Tibial artery (tissue), 4 donors: ENCODE data around the gene FRMD4A.
A peak's percentile ranks its signal among the peaks of the same experiment; 100 is the strongest.

Experiments used
- DNase-seq, 2 donors: peaks; one replicate each; pipeline ENCODE4 v3.0.0-alpha.2; 2019
- H3K27ac ChIP-seq, 2 donors: fragments of 200-600 bp; sonication (generic) in 1 of 2; 1 replicate in 1 of 2; 2 replicates in 1 of 2; pipeline ENCODE4 v1.5.1; 2018 to 2019; ENCODE audit warnings: mild to moderate bottlenecking in 1 of 2
- H3K27me3 ChIP-seq, 2 donors: fragments of 200-600 bp; sonication (generic) in 1 of 2; one replicate each; pipeline versions ENCODE4 v1.5.1 to v1.6.0; 2016 to 2019
- H3K36me3 ChIP-seq, 3 donors: fragments of 200-600 bp; sonication (generic) in 2 of 3; one replicate each; pipeline ENCODE4 v1.5.1; 2016 to 2019; ENCODE audit warnings: mild to moderate bottlenecking in 2 of 3
- H3K4me1 ChIP-seq, 4 donors: fragments of 200-600 bp; sonication (generic) in 2 of 4; 1 replicate in 3 of 4; 2 replicates in 1 of 4; pipeline ENCODE4 v1.5.1; 2016 to 2019
- H3K4me3 ChIP-seq, 2 donors: fragments of 200-600 bp; sonication (generic) in 1 of 2; 1 replicate in 1 of 2; 2 replicates in 1 of 2; pipeline ENCODE4 v1.5.1; 2018 to 2019; ENCODE audit warnings: mild to moderate bottlenecking in 2 of 2
- H3K9me3 ChIP-seq, 3 donors: fragments of 200-600 bp; sonication (generic) in 1 of 3; one replicate each; pipeline ENCODE4 v1.5.1; 2016 to 2019
- intact Hi-C: fragments of 100-400 bp; cut with DNase I; formaldehyde crosslinking; loops from one replicate; pipeline ENCODE4 v1.15.0; 2023; ENCODE audit warnings: low total_unique reads
- TF ChIP-seq, protein P1 (sequence below), 2 experiments: fragments of 200-600 bp in 1 of 2; fragments of 450-650 bp in 1 of 2; IDR thresholded peaks; one replicate each; pipeline ENCODE4 v1.5.1; 2017 to 2019; ENCODE audit warnings: antibody characterized with exemption in 2 of 2, mild to moderate bottlenecking in 1 of 2, moderate library complexity in 1 of 2

The FRMD4A gene

DNA sequence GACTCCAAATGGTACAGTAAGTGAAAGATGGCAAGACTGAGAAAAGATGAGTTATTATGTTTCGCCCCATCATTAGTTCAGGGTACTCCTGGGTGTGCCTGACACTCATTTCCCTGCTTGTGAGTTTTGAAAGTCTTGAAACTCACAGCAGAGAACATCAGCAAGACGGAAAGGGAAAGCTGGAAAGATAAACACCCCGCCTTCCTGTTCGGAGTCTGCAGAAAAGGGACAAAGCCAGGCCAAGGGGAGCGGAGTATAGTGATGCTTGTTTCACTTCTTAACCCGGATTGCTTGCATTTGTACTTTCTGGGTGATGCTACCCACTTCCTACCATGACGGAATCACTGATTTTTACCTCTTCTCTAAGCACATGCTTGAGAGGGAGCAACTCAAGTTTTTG lies 294.5 kb downstream of the FRMD4A start:
- H3K9me3 ChIP-seq: no peaks in the 10 kb centered on the region
- TF ChIP-seq, protein P1, sequence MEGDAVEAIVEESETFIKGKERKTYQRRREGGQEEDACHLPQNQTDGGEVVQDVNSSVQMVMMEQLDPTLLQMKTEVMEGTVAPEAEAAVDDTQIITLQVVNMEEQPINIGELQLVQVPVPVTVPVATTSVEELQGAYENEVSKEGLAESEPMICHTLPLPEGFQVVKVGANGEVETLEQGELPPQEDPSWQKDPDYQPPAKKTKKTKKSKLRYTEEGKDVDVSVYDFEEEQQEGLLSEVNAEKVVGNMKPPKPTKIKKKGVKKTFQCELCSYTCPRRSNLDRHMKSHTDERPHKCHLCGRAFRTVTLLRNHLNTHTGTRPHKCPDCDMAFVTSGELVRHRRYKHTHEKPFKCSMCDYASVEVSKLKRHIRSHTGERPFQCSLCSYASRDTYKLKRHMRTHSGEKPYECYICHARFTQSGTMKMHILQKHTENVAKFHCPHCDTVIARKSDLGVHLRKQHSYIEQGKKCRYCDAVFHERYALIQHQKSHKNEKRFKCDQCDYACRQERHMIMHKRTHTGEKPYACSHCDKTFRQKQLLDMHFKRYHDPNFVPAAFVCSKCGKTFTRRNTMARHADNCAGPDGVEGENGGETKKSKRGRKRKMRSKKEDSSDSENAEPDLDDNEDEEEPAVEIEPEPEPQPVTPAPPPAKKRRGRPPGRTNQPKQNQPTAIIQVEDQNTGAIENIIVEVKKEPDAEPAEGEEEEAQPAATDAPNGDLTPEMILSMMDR (IDR thresholded peaks at IDR 0.05): no peak
- no peaks in the 10 kb centered on the region for H3K36me3 ChIP-seq
- H3K4me1 ChIP-seq: peaks cover 0 to 14% (median 5%) of the 10 kb centered on the region in 4 donors
- DNase-seq: no peak
- intact Hi-C loops: no loop called here
- H3K27ac ChIP-seq: no peak overlapping the region
- no peak overlapping the region for H3K4me3 ChIP-seq
- H3K27me3 ChIP-seq: no peaks in the 10 kb centered on the region

DNA sequence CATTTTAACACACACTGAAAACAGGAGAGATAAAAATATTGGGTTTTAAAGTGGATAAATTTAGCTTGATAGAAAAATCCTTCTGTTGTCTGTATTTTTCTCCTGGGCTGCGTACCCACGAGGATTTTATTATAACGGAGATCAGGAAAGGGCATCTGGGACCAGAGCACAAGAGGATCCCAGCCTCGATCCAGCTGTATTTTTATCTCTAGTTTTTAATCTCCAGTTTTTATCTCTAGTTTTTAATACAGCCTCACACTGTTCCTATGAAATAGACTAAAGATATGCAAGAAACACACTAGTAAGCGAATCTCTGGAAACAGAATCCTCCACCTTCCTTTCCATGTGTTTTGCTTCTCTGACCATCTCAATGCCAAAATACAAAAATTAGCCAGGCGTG lies 295.2 kb downstream of the FRMD4A start:
- Histone ChIP-seq H3K4me3 (no peak overlapping the region), H3K36me3 (no peaks in the 10 kb centered on the region), H3K9me3 (no peaks in the 10 kb centered on the region), H3K4me1 (peaks cover 0 to 7% (median under 1%) of the 10 kb centered on the region in 4 donors), H3K27ac (no peak overlapping the region), H3K27me3 (peaks cover 0 to 2% of the 10 kb centered on the region in 2 donors)
- no peak for DNase-seq
- intact Hi-C loops: no loop called here
- TF ChIP-seq, protein P1 (IDR thresholded peaks at IDR 0.05): no peak

DNA sequence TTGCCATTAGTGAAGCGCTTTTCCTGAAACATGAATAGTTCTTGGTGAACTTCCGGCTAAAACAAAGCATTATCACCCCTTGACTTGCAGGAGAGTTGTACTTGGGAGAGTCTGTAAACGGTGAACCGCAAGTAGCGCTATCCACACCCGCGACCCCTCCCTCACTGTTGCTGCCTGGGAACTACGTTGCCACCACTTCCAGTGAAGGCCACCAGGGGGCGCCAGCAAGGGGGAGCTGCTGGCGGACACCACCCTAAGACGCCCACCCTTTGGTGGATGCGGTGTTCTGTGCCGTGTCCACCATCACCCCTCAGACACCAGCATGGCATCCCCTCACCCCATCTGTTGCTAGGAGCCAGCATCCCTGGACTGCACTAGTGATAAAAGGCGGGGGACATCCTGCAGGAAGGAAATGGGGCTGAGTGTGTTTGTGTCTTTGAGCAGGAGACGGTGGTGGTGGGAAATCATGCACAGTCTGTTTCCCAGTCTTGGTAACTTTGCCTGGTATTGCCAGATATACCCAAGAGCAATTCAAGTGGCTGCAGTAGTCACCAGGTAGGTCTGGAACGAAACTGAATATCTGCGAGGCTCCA lies 298.2 kb downstream of the FRMD4A start:
- DNase-seq: no peak
- Histone ChIP-seq H3K27ac (no peak overlapping the region), H3K4me3 (no peak overlapping the region), H3K27me3 (peaks cover 0 to 3% of the 10 kb centered on the region in 2 donors), H3K9me3 (no peaks in the 10 kb centered on the region), H3K4me1 (no peaks in the 10 kb centered on the region), H3K36me3 (no peaks in the 10 kb centered on the region)
- TF ChIP-seq, protein P1 (IDR thresholded peaks at IDR 0.05): peak; percentile 32 to 44
- intact Hi-C loops: no loop called here

DNA sequence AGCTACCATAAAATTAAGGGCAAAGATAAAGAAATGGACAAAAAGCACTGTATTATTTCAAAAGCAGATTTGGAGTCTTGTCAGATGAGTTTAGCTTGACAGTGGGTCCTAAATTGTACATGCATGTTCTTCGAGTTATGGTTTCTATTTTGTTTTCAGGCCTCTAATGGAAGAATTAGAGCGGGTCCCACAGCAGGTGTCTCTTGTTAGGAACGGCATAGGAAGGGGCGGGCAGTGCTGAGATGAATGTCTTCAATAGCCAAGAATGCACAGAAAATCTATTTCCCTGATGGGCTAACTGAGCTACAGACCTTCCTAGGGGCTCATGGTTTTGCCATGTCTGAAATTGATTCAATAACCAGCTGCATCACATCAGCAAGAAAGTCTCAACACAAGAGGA lies 304.4 kb downstream of the FRMD4A start:
- H3K9me3 ChIP-seq: no peaks in the 10 kb centered on the region
- no peak overlapping the region for H3K27ac ChIP-seq
- peaks cover 0 to 20% (median 5%) of the 10 kb centered on the region in 4 donors for H3K4me1 ChIP-seq
- intact Hi-C loops: no loop called here
- no peak overlapping the region for H3K4me3 ChIP-seq
- DNase-seq: no peak
- TF ChIP-seq, protein P1 (IDR thresholded peaks at IDR 0.05): no peak
- no peaks in the 10 kb centered on the region for H3K36me3 ChIP-seq
- peaks cover 0 to 13% of the 10 kb centered on the region in 2 donors for H3K27me3 ChIP-seq

DNA sequence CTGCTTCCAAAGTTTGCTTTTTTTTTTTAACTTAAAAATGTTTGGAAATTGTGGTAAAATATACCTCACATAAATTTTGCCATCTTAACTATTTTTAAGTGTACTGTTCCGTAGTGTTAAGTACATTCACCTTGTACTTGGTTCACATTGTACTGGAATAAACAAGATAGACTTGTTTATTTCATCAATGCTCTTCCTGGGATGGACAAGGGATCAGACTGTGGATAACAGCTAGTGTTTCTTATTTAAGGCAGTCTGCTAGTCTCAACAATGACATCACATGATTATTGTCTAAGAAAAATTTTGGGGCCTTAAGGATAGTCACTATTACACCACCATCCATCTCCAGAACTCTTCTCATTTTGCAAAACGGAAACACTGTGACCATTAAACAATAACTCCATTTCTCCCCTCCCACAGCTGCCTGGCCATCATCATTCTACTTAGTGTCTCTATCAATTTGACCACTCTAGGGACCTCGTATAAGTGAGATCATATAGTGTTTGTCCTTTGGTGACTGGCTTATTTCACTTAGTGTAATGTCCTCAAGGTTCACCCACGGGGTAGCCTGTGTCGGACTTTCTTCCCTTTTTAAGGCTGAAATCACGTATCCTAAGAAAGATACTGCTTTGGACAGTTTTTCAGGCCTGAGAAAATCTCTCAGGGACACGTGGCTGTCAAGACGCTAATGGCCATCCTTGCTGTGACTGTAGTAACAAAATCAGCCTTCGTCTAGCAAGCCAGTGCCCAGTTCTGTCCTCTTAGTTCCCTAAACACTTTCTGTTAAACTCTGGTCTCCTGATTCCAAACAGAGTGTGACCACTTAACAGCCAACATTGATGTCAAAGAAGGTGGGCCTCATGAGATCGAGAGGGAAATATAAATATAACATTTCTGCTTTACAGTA lies 305.2 kb downstream of the FRMD4A start:
- no peaks in the 10 kb centered on the region for H3K36me3 ChIP-seq
- TF ChIP-seq, protein P1 (IDR thresholded peaks at IDR 0.05): no peak
- H3K4me3 ChIP-seq: no peak overlapping the region
- H3K4me1 ChIP-seq: peaks cover 0 to 20% (median 5%) of the 10 kb centered on the region in 4 donors
- intact Hi-C loops: no loop called here
- no peak overlapping the region for H3K27ac ChIP-seq
- H3K27me3 ChIP-seq: peaks cover 0 to 11% of the 10 kb centered on the region in 2 donors
- H3K9me3 ChIP-seq: no peaks in the 10 kb centered on the region
- DNase-seq: no peak
